GM23338 (cell line): ENCODE data around the gene PLAC8. TPM values are rescaled to one million over a fixed set of nuclear protein-coding genes. Genes with fewer than 3 reads are reported as not detected.

Experiments
- ATAC-seq: fragments of 200-7000 bp; cut with Tn5 transposase; 3 replicates; pipeline ENCODE4 v1.9.1; 2020
- DNase-seq: peaks from one replicate; pipeline ENCODE4 v3.0.0-alpha.2; 2015; ENCODE audit warnings: low spot score
- H2AFZ ChIP-seq: fragments of 200-600 bp; sonication (generic); 2 replicates; pipeline ENCODE4 v1.8.0; 2016; ENCODE audit warnings: antibody characterized with exemption, mild to moderate bottlenecking, moderate library complexity
- H3F3A ChIP-seq: fragments of 200-600 bp; sonication (generic); replicated peaks from 2 replicates; pipeline ENCODE4 v1.8.0; 2017; ENCODE audit warnings: antibody characterized with exemption, mixed run types, low read depth
- H3K27ac ChIP-seq: fragments of 200-600 bp; sonication (generic); 2 replicates; pipeline ENCODE4 v1.6.1; 2016; ENCODE audit warnings: low read depth
- H3K27me3 ChIP-seq: fragments of 200-600 bp; sonication (generic); 2 replicates; pipeline ENCODE4 v1.8.0; 2016; ENCODE audit warnings: mild to moderate bottlenecking, mixed run types, moderate library complexity; ENCODE audit not compliant: insufficient read depth
- H3K36me3 ChIP-seq: fragments of 200-600 bp; sonication (generic); 2 replicates; pipeline ENCODE4 v1.8.0; 2016; ENCODE audit warnings: mild to moderate bottlenecking; ENCODE audit not compliant: insufficient read depth
- H3K4me1 ChIP-seq: fragments of 200-600 bp; sonication (generic); 2 replicates; pipeline ENCODE4 v1.8.0; 2016; ENCODE audit warnings: mild to moderate bottlenecking, moderate library complexity; ENCODE audit not compliant: insufficient read depth
- H3K4me2 ChIP-seq: fragments of 200-600 bp; sonication (generic); 2 replicates; pipeline ENCODE4 v1.7.1; 2017; ENCODE audit warnings: mixed run types
- H3K4me3 ChIP-seq: fragments of 200-600 bp; sonication (generic); 2 replicates; pipeline ENCODE4 v1.6.1; 2016; ENCODE audit warnings: mixed run types
- H3K79me2 ChIP-seq: fragments of 200-600 bp; sonication (generic); replicated peaks from 2 replicates; pipeline ENCODE4 v1.8.0; 2017; ENCODE audit warnings: mild to moderate bottlenecking; ENCODE audit not compliant: insufficient read depth
- H3K9me2 ChIP-seq: fragments of 200-600 bp; sonication (generic); 2 replicates; pipeline ENCODE4 v1.8.0; 2017; ENCODE audit not compliant: insufficient read depth
- H4K20me1 ChIP-seq: fragments of 200-600 bp; sonication (generic); replicated peaks from 2 replicates; pipeline ENCODE4 v1.8.0; 2017; ENCODE audit warnings: mild to moderate bottlenecking; ENCODE audit not compliant: insufficient read depth
- H3K27ac Mint-ChIP-seq: 2 replicates; pipeline ENCODE4 v1.8.0; 2020; ENCODE audit warnings: inconsistent platforms, mild to moderate bottlenecking, moderate library complexity, mixed read lengths
- H3K27me3 Mint-ChIP-seq: 3 replicates; pipeline ENCODE4 v1.8.0; 2022; ENCODE audit warnings: low read depth, mild to moderate bottlenecking, moderate library complexity, mixed read lengths, inconsistent platforms; ENCODE audit not compliant: insufficient read depth, poor library complexity
- H3K36me3 Mint-ChIP-seq: 3 replicates; pipeline ENCODE4 v1.8.0; 2021; ENCODE audit warnings: low read depth, mild to moderate bottlenecking, inconsistent platforms, moderate library complexity, mixed read lengths
- H3K4me1 Mint-ChIP-seq: 3 replicates; pipeline ENCODE4 v1.8.0; 2020; ENCODE audit warnings: mild to moderate bottlenecking, inconsistent platforms, mixed read lengths
- H3K4me3 Mint-ChIP-seq: 3 replicates; pipeline ENCODE4 v1.8.0; 2021; ENCODE audit warnings: moderate library complexity, mild to moderate bottlenecking, inconsistent platforms, mixed read lengths
- H3K9me3 Mint-ChIP-seq: 3 replicates; pipeline ENCODE4 v1.8.0; 2020; ENCODE audit warnings: moderate library complexity, mild to moderate bottlenecking, inconsistent platforms, mixed read lengths
- CREB1 ChIP-seq: fragments of 250-450 bp; sonication (Bioruptor Pico); IDR thresholded peaks from 2 replicates; pipeline ENCODE4 v1.5.0; 2020; ENCODE audit warnings: low read depth, mild to moderate bottlenecking, moderate library complexity
- CTCF ChIP-seq, 2 experiments: fragments of 200-600 bp in 1 of 2; sonication (generic) in 1 of 2; conservative IDR thresholded peaks; 2 replicates each; pipeline versions ENCODE4 v1.5.1 to v1.6.1; 2016 to 2017; ENCODE audit warnings: antibody characterized with exemption in 2 of 2, low read depth in 2 of 2, mild to moderate bottlenecking in 2 of 2, moderate library complexity in 1 of 2
- ETS1 ChIP-seq: IDR thresholded peaks from 2 replicates; pipeline ENCODE4 v1.6.1; 2016; ENCODE audit warnings: antibody characterized with exemption
- EZH2 ChIP-seq: fragments of 200-600 bp; sonication (generic); IDR thresholded peaks from one replicate; pipeline ENCODE4 v1.8.0; 2017; ENCODE audit warnings: antibody characterized with exemption, mild to moderate bottlenecking, low read depth; ENCODE audit not compliant: unreplicated experiment
- EZH2phosphoT487 ChIP-seq: fragments of 200-600 bp; sonication (generic); IDR thresholded peaks from one replicate; pipeline ENCODE4 v1.8.1; 2018; ENCODE audit warnings: antibody characterized with exemption; ENCODE audit not compliant: unreplicated experiment
- JUNB ChIP-seq: IDR thresholded peaks from one replicate; pipeline ENCODE4 v1.6.1; 2016; ENCODE audit warnings: antibody characterized with exemption; ENCODE audit not compliant: unreplicated experiment
- NANOG ChIP-seq: IDR thresholded peaks from 2 replicates; pipeline ENCODE4 v1.6.1; 2016; ENCODE audit warnings: antibody characterized with exemption, borderline replicate concordance
- POLR2AphosphoS5 ChIP-seq: IDR thresholded peaks from 2 replicates; pipeline ENCODE4 v1.6.1; 2016; ENCODE audit warnings: antibody characterized with exemption, low read depth
- REST ChIP-seq: IDR thresholded peaks from one replicate; pipeline ENCODE4 v1.6.1; 2018; ENCODE audit warnings: antibody characterized with exemption; ENCODE audit not compliant: unreplicated experiment
- STAT1 ChIP-seq: IDR thresholded peaks from one replicate; pipeline ENCODE4 v1.6.1; 2016; ENCODE audit warnings: antibody characterized with exemption; ENCODE audit not compliant: unreplicated experiment
- ZNF114 ChIP-seq: fragments of 250-450 bp; sonication (Bioruptor Pico); IDR thresholded peaks from 2 replicates; pipeline ENCODE4 v1.5.0; 2020; ENCODE audit warnings: mild to moderate bottlenecking, moderate library complexity
- ZNF331 ChIP-seq: fragments of 250-450 bp; sonication (Bioruptor Pico); IDR thresholded peaks from 2 replicates; pipeline ENCODE4 v1.5.0; 2020; ENCODE audit warnings: low read depth, mild to moderate bottlenecking, moderate library complexity
- ZNF462 ChIP-seq: fragments of 250-450 bp; sonication (Bioruptor Pico); IDR thresholded peaks from 2 replicates; pipeline ENCODE4 v1.5.0; 2020; ENCODE audit warnings: mild to moderate bottlenecking, moderate library complexity
- polyA plus RNA-seq: library from polyadenylated mRNA; unstranded; fragments of >200 nt; fragmentation: Nextera tagmentation; extraction: Ambion mirVana; gene quantifications from 2 replicates; pipeline ENCODE4 v1.2.1, GENCODE V29; 2016
- total RNA-seq: library from RNA; depleted of rRNA; stranded (reverse); fragments of >200 nt; shearing (Covaris generic); gene quantifications from 2 replicates; pipeline ENCODE4 v1.2.3, GENCODE V29; 2014

Gene PLAC8
- total and polyA plus RNA-seq, 2 experiments from 2014 or later, result 0.83 to 1.6 TPM

- Histone ChIP-seq H3K79me2 (no peaks in the 10 kb centered on the region), H3K9me2 (no peaks in the 10 kb centered on the region), H3K27ac (no peak overlapping the region), H3K4me1 (no peaks in the 10 kb centered on the region), H3K4me3 (no peak overlapping the region), H4K20me1 (no peaks in the 10 kb centered on the region), H3K27me3 (no peaks in the 10 kb centered on the region), H2AFZ (no peak overlapping the region), H3K4me2 (no peak overlapping the region), H3F3A (no peaks in the 10 kb centered on the region), H3K36me3 (no peaks in the 10 kb centered on the region; the same call in 1 of the 2 replicates)
- Mint-ChIP-seq H3K4me3 (no peak overlapping the region), H3K27ac (no peak overlapping the region), H3K4me1 (no peaks in the 10 kb centered on the region), H3K27me3 (peaks cover 4% of the 10 kb centered on the region), H3K36me3 (no peaks in the 10 kb centered on the region), H3K9me3 (no peaks in the 10 kb centered on the region)
- ATAC-seq, result no peak
- DNase-seq, result no peak
- no peak for TF ChIP-seq POLR2AphosphoS5
- no peak for TF ChIP-seq STAT1
- no peak for TF ChIP-seq ZNF331 (CRISPR knock-in tag)
- TF ChIP-seq ZNF462 (CRISPR knock-in tag), result no peak
- TF ChIP-seq NANOG, result no peak
- no peak for TF ChIP-seq JUNB
- TF ChIP-seq REST, result no peak
- no peak for TF ChIP-seq ZNF114 (CRISPR knock-in tag)
- no peak for TF ChIP-seq CTCF (conservative IDR thresholded peaks at IDR 0.05; ENCODE audit: low read depth in 2 of 2)
- TF ChIP-seq EZH2phosphoT487, result no peak
- no peak for TF ChIP-seq ETS1
- no peak for TF ChIP-seq EZH2
- no peak for TF ChIP-seq CREB1 (CRISPR knock-in tag)
Observed at GRCh38 chr4:83082777-83083176, 31.8 kb downstream of the PLAC8 start.
